DND-41 (cell line): ENCODE data around the gene HOXC4.

Experiments
- ATAC-seq: fragments of 200-7000 bp; cut with Tn5 transposase; 3 replicates; pipeline ENCODE4 v1.9.1; 2021; ENCODE audit warnings: low read depth; ENCODE audit not compliant: insufficient read depth
- DNase-seq: peaks from one replicate; pipeline ENCODE4 v3.0.0-alpha.2; 2020
- H2AFZ ChIP-seq: 2 replicates; pipeline ENCODE4 v1.6.0; 2012; ENCODE audit warnings: low read depth, low read length
- H3K27ac ChIP-seq: 2 replicates; pipeline ENCODE4 v1.5.1; 2012; ENCODE audit warnings: low read length, inconsistent platforms
- H3K27me3 ChIP-seq: fragments of 200-600 bp; sonication (generic); 2 replicates; pipeline ENCODE4 v1.6.0; 2012; ENCODE audit warnings: low read length, mild to moderate bottlenecking, inconsistent platforms; ENCODE audit not compliant: insufficient read depth, poor library complexity
- H3K36me3 ChIP-seq: 2 replicates; pipeline ENCODE4 v1.5.1; 2012; ENCODE audit warnings: low read length, inconsistent platforms; ENCODE audit not compliant: insufficient read depth
- H3K4me1 ChIP-seq: 2 replicates; pipeline ENCODE4 v1.5.1; 2012; ENCODE audit warnings: mild to moderate bottlenecking, low read length; ENCODE audit not compliant: insufficient read depth
- H3K4me2 ChIP-seq: 2 replicates; pipeline ENCODE4 v1.6.0; 2012; ENCODE audit warnings: mild to moderate bottlenecking, moderate library complexity, low read length, inconsistent platforms; ENCODE audit not compliant: insufficient read depth
- H3K4me3 ChIP-seq, 2 experiments: fragments of 200-600 bp in 1 of 2; shearing (Covaris generic) in 1 of 2; 2 replicates each; pipeline ENCODE4 v1.5.1; 2012 to 2016; ENCODE audit warnings: inconsistent platforms in 2 of 2, low read length in 2 of 2, mild to moderate bottlenecking in 2 of 2, low read depth in 1 of 2, moderate library complexity in 1 of 2
- H3K79me2 ChIP-seq: 2 replicates; pipeline ENCODE4 v1.6.0; 2012; ENCODE audit warnings: low read length, inconsistent platforms; ENCODE audit not compliant: insufficient read depth
- H3K9ac ChIP-seq: 2 replicates; pipeline ENCODE4 v1.6.0; 2012; ENCODE audit warnings: low read depth, mild to moderate bottlenecking, inconsistent platforms, low read length, moderate library complexity
- H3K9me3 ChIP-seq: 2 replicates; pipeline ENCODE4 v1.5.1; 2012; ENCODE audit warnings: low read length, moderate library complexity, mild to moderate bottlenecking, inconsistent platforms; ENCODE audit not compliant: insufficient read depth, severe bottlenecking
- H4K20me1 ChIP-seq: 2 replicates; pipeline ENCODE4 v1.6.0; 2012; ENCODE audit warnings: low read length; ENCODE audit not compliant: insufficient read depth
- CTCF ChIP-seq: IDR thresholded peaks from 2 replicates; pipeline ENCODE4 v1.5.1; 2012; ENCODE audit warnings: borderline replicate concordance, low read length, moderate library complexity, mild to moderate bottlenecking; ENCODE audit not compliant: poor library complexity, severe bottlenecking; ENCODE audit errors: extremely low read depth
- EZH2 ChIP-seq: IDR thresholded peaks from 3 replicates; pipeline ENCODE4 v1.6.1; 2012; ENCODE audit warnings: borderline replicate concordance, low read depth, mild to moderate bottlenecking, moderate library complexity, low read length, inconsistent platforms; ENCODE audit not compliant: severe bottlenecking

Gene HOXC4

GRCh38 chr12:54032627-54033100, 21.0 kb upstream of the HOXC4 start, which contains the start of gene HOXC5:
Gene HOXC5 (plus strand): TSS chr12:54033050. CDS start chr12:54033123, 73 bp downstream.
- H3K4me3 ChIP-seq, result no peak within 1 kb of the TSS
- no peak within 1 kb of the TSS for H3K9ac ChIP-seq
- H3K27ac ChIP-seq, result no peak within 1 kb of the TSS
- H3K4me1 ChIP-seq, result no peaks in the 10 kb centered on the region
- ATAC-seq, result peak; percentile 76
- TF ChIP-seq CTCF, result peak; percentile 99
- TF ChIP-seq EZH2, result no peak
- no peaks in the 10 kb centered on the region for H3K9me3 ChIP-seq
- no peaks in the 10 kb centered on the region for H3K36me3 ChIP-seq
- H3K79me2 ChIP-seq, result no peaks in the 10 kb centered on the region
- H4K20me1 ChIP-seq, result no peaks in the 10 kb centered on the region
- peak; percentile 77 for DNase-seq
- no peak within 1 kb of the TSS for H2AFZ ChIP-seq
- H3K4me2 ChIP-seq, result no peak within 1 kb of the TSS
- peaks cover 8% of the 10 kb centered on the region for H3K27me3 ChIP-seq

- H3K9ac ChIP-seq, result no peak overlapping the region
- no peak overlapping the region for H3K4me3 ChIP-seq
- H4K20me1 ChIP-seq, result no peaks in the 10 kb centered on the region
- H3K4me2 ChIP-seq, result no peak overlapping the region
- no peaks in the 10 kb centered on the region for H3K9me3 ChIP-seq
- DNase-seq (no peak), ATAC-seq (no peak)
- no peaks in the 10 kb centered on the region for H3K4me1 ChIP-seq
- H3K79me2 ChIP-seq, result no peaks in the 10 kb centered on the region
- no peaks in the 10 kb centered on the region for H3K36me3 ChIP-seq
- H3K27me3 ChIP-seq, result peaks cover 15% of the 10 kb centered on the region
- H2AFZ ChIP-seq, result no peak overlapping the region
- no peak for TF ChIP-seq EZH2
- TF ChIP-seq CTCF, result no peak
- no peak overlapping the region for H3K27ac ChIP-seq
Observed at GRCh38 chr12:54033106-54033979, 20.3 kb upstream of the HOXC4 start.

DNA sequence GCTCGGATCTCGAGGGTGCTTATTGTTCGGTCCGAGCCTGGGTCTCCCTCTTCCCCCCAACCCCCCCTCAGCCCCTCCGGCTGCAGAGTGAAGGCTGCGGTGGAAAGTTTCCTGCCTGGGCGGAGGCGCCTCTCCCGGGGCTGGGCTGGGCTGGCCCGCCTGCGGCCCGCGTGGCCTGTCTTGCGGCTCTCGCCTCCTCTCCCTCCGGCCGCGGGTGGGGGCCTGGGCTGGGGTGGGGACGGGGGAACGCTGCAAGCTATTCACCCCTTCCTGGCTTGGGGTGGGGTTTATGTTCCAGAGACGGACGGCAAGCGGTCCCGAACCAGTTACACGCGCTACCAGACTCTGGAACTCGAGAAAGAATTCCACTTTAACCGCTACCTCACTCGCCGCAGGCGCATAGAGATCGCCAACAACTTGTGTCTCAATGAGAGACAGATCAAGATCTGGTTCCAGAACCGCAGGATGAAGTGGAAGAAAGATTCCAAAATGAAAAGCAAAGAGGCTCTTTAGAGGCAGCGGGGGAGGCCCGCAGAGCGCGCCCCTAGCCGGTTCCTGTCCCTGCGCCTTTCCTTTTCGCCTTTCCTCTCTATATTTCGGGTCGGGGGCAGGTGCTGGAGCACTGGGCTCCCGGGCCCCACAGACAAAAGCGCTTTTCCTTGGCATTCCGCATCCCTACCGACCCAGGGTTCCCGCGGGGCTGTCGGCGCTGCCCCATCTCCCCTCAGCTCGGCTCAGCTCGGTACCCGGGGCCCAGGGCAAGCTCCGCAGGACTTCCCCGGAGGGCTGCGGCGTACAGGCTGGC, 19.5 kb upstream of the HOXC4 start:
- TF ChIP-seq CTCF, result no peak
- no peak for TF ChIP-seq EZH2
- Histone ChIP-seq H3K9ac (no peak overlapping the region), H2AFZ (no peak overlapping the region), H4K20me1 (no peaks in the 10 kb centered on the region), H3K9me3 (no peaks in the 10 kb centered on the region), H3K4me3 (no peak overlapping the region), H3K27me3 (peaks cover 22% of the 10 kb centered on the region), H3K27ac (no peak overlapping the region), H3K36me3 (no peaks in the 10 kb centered on the region), H3K4me1 (no peaks in the 10 kb centered on the region), H3K79me2 (no peaks in the 10 kb centered on the region), H3K4me2 (no peak overlapping the region)
- DNase-seq, result no peak
- no peak for ATAC-seq
